ENCODE data around the gene UBL3.

The UBL3 gene

DNA sequence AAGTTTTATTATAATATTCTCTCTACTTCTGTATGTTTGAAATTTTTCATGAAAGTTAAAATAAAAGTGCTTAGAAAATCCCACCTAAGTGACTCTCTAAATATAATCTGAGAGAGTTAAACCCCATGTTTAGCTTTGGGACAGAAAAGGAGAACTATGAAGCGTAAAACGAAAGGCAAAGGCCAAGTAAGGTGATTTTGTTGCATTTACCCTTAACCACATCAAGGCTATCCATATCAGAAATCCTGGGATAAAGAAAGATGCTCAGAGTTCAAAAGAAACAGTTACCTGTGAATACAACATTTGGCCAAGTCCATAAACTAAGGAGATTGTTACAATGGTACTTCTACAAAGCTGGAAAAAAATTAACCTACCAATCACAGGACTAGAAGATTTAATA, 31.3 kb downstream of the UBL3 start:
- no peak for DNase-seq (ENCODE audit: low read depth, low spot score)
- no peak overlapping the region for H3K4me3 ChIP-seq (ENCODE audit: low read length)

DNA sequence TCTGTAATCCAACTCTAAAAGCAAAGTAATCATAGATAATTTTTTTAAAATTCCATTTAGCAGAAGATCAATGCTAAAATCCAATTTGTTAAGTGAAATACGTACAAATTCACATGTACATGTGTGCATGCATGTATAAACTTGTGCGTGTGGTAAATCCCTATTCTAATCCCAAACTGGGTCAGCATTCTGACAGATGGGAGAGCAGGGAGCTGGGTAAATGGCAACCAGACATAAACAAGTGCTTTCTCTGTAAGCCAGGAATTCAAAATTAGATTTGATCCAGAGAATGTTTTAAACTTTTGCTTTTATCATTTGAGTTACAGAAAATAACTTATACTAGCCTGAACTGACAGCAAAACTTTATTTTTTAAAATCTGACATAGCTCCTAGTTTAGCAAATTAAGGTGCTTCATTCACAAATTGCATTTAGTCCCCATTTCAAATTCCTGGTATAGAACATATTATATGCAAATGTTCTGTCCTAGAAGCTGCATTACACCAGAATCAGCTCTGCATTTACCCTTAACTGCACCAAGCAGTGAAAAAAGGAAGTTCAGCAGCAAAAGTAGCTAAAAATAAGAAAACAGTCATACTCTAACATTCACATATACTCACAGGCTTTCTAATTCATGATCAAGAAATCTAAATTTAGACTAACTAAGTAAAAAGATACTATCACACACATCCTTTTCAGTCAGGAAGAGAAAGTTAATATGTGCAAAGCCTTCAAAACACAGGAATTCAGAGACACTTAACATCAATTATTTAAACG, 32.6 kb downstream of the UBL3 start:
- no peak for DNase-seq (ENCODE audit: low read depth, low spot score)
- no peak overlapping the region for H3K4me3 ChIP-seq (ENCODE audit: low read length)

DNA sequence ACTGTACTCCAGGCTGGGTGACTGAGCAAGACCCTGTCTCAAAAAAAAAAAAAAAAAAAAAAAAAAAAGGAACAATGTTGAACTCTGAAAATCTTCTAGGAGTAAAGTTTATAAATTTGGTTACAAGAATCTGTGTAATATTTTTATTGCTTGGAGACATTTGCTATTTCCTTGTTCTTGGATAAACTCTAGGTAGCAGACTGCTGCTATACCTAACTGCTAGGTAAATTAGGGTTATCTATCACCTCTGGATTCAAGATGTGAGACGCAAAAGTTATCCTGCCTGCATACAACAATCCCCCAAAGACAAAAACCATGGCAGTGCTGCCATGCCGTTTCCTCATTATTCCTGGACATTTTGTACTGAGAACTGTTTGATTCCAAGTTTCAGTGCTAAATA, 33.7 kb downstream of the UBL3 start:
- DNase-seq (ENCODE audit: low read depth, low spot score), result no peak
- H3K4me3 ChIP-seq (ENCODE audit: low read length), result no peak overlapping the region

DNA sequence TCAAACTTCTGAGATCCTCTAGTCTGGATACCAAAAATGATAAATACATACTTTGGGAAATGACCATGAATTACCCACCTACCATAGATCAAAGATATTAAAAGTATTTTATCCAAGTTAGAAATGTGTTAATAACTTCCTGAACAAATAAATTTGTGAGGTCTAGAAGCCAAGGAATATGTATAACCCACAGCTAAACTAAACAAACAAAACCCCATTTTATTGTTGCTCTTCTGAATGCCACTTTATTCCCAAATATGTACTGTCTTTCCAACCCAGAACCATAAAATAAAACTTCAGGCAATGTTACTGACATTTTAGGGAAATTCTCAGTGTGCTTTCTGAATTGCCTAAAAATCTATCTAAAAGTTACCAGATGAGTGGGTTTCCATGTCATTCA, 35.1 kb downstream of the UBL3 start:
- H3K4me3 ChIP-seq (ENCODE audit: low read length), result no peak overlapping the region
- no peak for DNase-seq (ENCODE audit: low read depth, low spot score)

DNA sequence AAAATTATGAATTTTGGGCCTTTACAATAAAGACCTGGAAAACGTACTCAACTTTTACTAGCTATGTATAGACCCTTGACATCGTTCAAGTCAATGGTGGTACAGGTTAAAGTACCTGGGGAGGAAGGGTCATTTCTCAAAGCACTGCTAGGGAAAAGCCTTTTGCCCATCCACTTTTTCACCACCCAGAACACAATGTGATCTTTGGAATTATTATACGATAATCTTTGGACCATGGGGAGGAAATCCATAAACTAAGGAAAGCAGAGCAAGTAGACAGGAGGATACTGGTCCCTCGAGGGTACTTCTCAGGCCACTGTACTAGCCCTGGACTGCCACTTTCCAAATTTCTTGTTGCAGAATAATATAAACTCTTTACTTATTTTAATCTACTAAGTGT, 39.5 kb downstream of the UBL3 start:
- H3K4me3 ChIP-seq (ENCODE audit: low read length), result no peak overlapping the region
- no peak for DNase-seq (ENCODE audit: low read depth, low spot score)

DNA sequence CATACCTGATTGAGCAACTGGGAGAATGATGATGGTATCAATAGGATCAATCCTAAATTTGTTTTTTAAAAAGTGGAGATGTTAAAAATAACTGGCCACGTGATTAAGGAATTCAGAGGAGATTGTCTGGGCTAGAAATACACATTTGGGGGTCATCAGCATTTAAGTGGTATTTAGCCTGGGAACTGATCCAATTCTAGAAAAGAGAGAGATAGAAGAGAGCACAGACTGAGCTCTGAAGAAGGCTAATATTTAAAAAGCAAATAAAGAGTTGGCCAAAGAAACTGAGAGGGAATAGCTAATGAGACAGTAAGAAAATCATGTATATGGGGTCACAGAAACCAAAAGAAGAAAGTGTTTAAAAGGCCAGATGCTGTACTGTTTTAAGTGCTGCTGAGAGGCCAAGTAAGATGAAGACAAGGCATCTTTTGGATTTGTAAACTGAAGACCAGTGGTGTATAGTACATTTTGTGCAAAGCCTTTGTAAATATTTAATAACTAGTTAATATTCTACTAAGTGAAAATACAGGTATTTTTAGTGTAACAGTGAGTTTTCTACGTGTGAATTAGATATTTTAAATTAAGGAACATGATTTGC, 40.2 kb downstream of the UBL3 start:
- no peak overlapping the region for H3K4me3 ChIP-seq (ENCODE audit: low read length)
- no peak for DNase-seq (ENCODE audit: low read depth, low spot score)

DNA sequence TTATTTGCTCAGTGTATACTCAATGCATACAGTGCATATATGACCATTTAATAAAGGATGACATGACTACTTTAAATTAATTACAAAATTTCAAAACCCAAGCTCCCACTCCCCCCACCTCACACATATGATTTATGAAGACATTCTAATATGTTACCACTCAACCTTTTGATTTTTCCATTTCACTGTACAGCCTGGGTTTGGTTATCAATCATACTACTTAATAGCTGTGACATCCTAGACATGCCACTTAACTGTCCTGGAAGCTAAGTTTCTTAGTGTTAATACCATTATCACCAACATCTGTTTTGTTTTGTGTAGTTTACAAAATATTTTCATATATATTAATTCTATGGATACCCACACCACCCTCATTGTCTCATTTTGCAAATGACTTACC, 42.2 kb downstream of the UBL3 start:
- no peak overlapping the region for H3K4me3 ChIP-seq (ENCODE audit: low read length)
- DNase-seq (ENCODE audit: low read depth, low spot score), result no peak

DNA sequence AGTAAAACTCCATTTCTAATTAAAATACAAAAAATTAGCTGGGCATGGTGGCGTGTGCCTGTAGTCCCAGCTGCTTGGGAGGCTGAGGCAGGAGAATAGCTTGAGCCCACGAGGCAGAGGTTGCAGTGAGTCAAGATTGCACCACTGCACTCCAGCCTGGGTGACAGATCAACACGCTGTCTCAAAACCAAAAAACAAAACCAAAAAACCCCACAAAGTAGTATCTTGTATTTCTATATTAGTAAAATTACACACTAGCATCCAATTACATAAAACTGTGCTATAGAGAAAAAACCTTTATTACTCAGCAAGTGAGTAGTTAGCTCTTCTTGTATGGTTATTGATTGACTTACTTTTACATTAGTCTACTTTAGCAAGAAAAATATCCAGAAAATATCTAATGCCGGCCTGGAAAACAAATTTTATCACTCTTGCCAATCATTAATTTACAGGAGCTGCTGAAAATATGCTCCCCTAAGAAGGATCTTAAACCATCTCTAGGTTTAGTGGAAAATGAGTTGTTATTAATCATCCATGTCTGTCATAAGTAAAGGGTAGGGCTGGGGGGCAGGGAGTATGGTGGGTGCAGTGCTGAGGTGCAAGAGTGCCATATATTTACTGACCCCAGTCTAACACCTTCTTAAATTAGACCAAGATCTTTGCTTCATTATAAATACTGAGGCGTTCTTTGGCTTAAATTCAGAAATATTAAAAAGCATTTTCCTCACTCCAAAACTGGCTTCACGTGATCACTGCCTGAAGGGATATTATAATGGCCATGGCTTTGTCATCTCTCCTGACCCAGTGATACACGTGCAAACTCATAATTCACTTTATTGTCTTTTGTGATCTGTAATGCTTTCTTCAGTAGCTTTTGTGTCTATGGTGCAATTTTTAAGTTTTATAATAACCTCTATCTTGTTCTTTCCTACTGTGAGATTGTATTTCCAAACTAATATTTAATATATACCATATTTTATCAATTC, 44.1 kb downstream of the UBL3 start:
- no peak for DNase-seq (ENCODE audit: low read depth, low spot score)
- no peak overlapping the region for H3K4me3 ChIP-seq (ENCODE audit: low read length)

DNA sequence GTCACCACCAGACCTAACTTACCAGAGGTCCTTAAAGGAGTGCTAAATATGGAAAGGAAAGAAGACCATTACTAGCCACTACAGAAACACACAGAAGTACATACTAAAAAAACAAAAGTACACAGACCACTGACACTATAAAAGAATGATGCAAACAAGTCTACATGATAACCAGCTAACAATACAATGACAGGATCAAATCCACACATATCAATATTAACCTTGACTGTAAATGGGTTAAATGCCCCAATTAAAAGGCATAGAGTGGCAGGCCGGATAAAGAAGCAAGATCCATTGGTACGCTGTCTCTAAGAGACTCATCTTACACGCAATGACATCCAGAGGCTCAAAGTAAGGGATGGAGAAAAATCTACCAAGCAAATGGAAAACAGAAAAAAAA, 47.2 kb downstream of the UBL3 start:
- H3K4me3 ChIP-seq (ENCODE audit: low read length), result no peak overlapping the region
- DNase-seq (ENCODE audit: low read depth, low spot score), result no peak

DNA sequence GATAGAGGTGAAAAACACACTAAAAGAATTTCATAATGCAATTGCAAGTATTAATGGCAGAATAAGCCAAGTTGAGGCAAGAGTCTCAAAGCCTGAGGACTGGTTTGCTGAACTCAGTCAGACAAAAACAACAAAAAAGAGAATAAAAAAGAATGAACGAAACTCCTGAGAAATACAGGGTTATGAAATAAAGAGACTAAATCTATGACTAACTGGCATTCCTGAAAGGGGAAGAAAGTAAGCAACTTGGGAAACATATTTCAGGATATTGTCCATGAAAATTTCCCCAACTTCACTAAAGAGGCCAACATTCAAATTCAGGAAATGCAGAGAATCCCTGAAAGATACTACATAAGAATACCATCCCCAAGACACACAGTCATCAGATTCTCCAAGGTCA, 47.8 kb downstream of the UBL3 start:
- DNase-seq (ENCODE audit: low read depth, low spot score), result no peak
- no peak overlapping the region for H3K4me3 ChIP-seq (ENCODE audit: low read length)

DNA sequence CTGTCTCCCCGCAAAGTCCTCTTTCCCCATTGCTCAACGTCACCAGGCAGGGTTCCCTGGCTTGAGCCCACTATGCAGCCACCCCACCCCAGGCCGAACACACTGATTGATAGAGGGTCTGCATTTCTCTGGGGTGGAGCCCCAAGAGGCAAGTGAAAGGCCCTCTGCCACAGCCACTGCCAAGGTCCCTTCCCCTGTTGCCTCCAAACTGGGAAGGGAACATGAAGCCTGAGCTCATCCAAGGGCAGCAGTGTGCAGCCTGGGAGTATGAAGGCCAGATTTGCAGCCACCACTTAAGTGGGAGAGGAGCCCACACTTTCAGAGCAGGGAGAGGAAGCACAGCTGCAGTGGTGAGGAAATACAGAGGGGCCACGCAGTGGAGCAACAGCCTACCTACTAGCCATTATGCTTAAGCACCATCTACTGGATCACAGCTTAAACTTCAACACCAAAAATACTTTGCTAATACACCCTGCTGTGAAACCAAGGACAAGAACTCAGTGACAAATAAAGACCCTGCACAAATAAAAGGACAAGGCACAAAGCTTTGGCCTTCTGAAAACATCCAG, 48.6 kb downstream of the UBL3 start:
- peak; percentile 39 for DNase-seq (ENCODE audit: low read depth, low spot score)
- H3K4me3 ChIP-seq (ENCODE audit: low read length), result no peak overlapping the region

DNA sequence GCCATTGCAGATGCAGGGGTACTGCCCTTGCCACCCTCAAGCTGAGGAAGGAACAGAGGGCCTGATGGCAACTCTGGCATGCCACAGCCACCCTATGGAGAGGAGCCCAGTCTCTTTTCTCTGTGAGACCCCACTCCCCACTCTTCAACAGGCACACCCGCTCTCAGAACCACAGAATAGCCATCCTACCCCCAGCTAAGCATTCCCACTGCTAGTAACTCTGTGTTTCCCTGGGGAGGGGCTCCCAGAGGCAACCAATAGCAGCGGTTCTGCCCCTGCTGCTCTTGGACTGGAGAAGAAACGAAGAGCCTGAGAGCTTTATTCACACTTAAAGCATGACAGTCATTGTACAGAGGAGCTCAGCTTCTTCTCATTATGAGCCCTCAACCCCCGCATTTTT, 49.3 kb downstream of the UBL3 start:
- DNase-seq (ENCODE audit: low read depth, low spot score), result no peak
- H3K4me3 ChIP-seq (ENCODE audit: low read length), result no peak overlapping the region

DNA sequence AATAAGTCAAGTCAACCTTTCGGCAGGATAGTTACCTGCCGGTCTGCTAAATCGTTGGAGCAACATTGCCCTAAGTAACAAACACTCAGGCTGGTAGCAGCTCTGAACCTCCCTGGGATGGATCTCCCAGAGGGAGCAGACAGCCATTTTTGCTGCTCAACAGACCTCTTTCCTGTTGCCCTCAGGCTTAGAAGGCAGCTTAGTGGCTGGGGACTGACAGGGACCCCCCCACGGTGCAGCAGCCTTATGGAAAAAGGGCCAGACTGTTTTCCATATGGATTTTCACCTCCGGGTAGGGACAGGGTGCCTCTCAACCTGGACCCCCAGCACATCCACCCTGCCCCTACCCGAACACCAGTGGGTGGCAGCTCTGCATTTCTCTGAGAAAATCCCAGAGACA, 49.7 kb downstream of the UBL3 start:
- no peak overlapping the region for H3K4me3 ChIP-seq (ENCODE audit: low read length)
- DNase-seq (ENCODE audit: low read depth, low spot score), result no peak

DNA sequence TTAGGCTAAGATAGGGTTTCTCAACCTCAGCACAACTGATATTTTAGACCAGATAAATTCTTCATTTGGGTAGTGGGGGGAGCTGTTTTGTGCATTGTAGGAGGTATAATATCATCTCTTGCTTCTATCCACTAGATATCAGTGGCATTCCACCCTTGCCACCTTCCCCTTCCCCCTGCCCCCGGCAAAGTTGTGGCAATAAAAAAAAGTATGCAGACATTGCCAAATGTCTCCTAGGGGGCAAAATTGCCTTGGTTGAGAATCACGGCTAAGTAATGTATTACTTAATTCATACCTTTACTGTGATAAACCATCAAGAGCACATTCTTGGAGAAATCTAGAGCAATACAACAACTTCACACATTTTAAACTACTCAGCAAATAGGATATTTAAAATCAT, 51.4 kb downstream of the UBL3 start:
- no peak overlapping the region for H3K4me3 ChIP-seq (ENCODE audit: low read length)
- no peak for DNase-seq (ENCODE audit: low read depth, low spot score)

DNA sequence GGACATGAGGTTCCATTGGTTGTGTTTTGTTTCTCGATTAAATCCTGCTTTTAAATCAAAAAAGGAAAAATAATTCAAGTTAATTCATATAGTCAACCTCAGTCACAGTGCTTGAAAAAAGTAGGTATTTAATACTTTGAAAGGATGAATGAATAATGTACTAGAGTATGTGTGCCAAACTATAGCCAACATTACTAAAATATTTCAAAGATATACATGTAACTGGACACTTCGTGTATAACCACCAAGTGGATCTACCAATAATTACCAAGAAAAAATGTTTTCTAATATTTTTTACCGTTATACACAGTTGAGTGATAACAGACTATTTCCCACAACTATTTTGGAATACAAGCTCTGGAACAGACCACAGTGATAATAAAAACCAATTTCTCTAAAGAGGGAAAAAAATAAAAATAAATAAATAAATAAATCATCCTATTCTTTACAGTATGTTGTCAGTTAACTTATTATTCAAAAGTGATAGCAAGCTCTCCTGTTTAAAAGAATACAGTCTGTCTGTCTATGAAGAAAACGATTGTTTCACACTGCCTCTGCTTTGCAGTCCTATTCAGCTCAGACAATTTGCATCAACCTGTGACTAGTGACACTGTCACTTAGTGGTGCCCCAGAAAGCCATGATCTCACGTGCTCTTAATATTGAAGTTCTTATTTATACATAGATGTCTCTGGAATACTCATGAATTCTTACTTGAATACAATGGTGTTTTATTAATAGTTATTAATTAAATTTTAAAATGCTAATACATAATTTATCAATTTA, 58.2 kb downstream of the UBL3 start:
- H3K4me3 ChIP-seq (ENCODE audit: low read length), result no peak overlapping the region
- DNase-seq (ENCODE audit: low read depth, low spot score), result no peak

DNA sequence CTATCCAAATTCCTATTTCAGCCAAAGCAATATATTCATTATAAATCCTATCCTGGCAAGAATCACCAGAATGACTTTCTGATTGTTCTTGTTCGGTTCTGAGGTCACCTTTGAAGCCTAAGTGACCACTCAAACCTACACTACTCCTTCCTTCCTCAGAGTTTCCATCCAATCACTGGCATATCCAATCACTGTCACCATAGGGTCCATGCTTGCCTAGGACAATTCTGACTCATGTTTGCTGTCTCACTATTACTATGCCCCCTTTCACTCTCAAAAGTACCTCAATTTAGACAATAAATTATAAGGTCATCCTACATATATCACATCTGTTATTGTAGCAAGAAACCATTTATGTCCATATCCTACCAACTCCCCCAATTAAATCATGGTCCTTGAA, 58.9 kb downstream of the UBL3 start:
- no peak overlapping the region for H3K4me3 ChIP-seq (ENCODE audit: low read length)
- DNase-seq (ENCODE audit: low read depth, low spot score), result no peak

DNA sequence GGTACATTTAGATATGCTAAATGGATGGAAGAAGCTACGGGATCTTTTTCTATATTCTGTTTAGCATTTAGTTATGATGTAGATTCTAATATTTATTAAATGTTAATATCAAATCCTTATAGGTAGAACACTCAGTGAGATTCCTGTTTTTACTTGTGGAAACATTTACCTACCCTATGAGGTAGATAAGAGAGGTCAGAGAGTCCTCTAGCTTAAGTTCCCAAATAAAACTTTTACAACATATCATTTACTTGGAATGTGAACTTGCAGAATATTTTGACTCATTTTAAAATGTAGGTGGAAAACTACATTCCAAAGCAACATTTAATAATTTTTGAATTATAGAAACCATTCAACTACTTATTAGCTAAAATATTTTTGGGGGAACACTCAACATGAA, 63.7 kb downstream of the UBL3 start:
- no peak overlapping the region for H3K4me3 ChIP-seq (ENCODE audit: low read length)
- DNase-seq (ENCODE audit: low read depth, low spot score), result no peak

DNA sequence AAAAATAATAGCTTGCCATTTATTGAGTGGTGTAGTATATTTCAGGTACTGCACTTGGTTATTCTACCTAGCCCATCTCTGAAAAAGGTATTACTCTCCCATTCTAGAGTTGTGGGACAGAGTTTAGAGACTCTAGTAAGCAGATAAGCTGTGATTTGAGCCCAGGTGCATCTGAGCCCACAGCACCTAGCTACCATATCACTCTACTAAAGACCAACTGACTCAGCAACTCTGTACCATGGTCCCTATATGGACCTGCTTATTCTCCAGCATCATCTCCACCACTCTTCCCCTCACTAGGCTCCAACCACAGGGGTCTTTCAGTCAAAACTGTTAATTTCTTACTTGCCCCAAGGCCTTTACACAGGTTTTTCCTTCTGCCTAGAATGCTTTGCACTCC, 64.4 kb downstream of the UBL3 start:
- H3K4me3 ChIP-seq (ENCODE audit: low read length), result no peak overlapping the region
- no peak for DNase-seq (ENCODE audit: low read depth, low spot score)

DNA sequence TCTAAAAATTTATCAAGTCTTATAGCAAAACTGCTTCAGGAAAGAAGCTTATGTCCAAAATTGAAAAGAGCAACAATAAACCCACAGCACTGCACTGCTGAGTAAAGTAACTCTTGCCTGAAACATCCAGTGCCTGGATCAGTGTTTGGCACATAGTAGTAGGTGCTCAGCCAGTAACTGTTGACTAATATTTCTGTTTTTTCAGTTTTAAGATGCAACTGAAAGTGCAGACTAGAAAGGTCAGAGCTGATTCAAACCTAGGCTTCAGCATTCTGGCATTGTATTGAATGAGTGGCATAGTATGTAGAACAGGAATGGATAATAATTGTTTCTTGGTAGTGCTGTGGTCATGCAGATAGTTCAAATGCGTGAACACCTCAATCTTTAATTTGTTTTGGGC, 67.6 kb downstream of the UBL3 start:
- H3K4me3 ChIP-seq (ENCODE audit: low read length), result no peak overlapping the region
- DNase-seq (ENCODE audit: low read depth, low spot score), result no peak

Data from Jurkat, Clone E6-1 (cell line).